Esophagus squamous epithelium (tissue), 4 donors: ENCODE measurements around the gene SRD5A3.

ENCODE experiments used
- POLR2A ChIP-seq, 4 donors: fragments of 450-650 bp; IDR thresholded peaks; one replicate each; pipeline ENCODE4 v1.6.1; 2017; ENCODE audit warnings: antibody characterized with exemption in 4 of 4, mild to moderate bottlenecking in 4 of 4, moderate library complexity in 3 of 4
- TF ChIP-seq, protein P1 (sequence below), 6 experiments: fragments of 450-650 bp in 4 of 6; fragments of 200-600 bp in 2 of 6; sonication (generic) in 2 of 6; IDR thresholded peaks; one replicate each; pipeline ENCODE4 v1.5.1; 2016 to 2019; ENCODE audit warnings: antibody characterized with exemption in 6 of 6, mild to moderate bottlenecking in 4 of 6, moderate library complexity in 4 of 6

DNA sequence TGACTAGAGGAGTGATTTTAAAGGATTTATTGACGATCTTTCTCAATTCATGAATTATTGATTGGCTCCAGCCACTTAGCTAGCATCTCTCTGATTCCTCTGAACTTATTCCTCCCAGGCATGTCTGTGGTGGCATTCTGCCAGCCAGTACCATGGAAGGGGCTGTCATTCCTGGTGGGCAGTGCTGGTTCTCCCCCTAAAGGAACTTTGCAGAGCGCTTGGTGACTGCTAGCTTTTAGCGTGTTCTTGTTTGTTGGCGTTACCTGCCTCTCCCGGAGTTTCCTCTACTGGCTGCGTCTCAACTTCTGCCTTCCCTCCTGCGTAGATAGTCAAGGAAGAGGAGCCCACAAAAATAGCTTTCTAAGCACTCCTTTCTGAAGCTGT lies 19.3 kb downstream of the SRD5A3 start:
- TF ChIP-seq, protein P1, sequence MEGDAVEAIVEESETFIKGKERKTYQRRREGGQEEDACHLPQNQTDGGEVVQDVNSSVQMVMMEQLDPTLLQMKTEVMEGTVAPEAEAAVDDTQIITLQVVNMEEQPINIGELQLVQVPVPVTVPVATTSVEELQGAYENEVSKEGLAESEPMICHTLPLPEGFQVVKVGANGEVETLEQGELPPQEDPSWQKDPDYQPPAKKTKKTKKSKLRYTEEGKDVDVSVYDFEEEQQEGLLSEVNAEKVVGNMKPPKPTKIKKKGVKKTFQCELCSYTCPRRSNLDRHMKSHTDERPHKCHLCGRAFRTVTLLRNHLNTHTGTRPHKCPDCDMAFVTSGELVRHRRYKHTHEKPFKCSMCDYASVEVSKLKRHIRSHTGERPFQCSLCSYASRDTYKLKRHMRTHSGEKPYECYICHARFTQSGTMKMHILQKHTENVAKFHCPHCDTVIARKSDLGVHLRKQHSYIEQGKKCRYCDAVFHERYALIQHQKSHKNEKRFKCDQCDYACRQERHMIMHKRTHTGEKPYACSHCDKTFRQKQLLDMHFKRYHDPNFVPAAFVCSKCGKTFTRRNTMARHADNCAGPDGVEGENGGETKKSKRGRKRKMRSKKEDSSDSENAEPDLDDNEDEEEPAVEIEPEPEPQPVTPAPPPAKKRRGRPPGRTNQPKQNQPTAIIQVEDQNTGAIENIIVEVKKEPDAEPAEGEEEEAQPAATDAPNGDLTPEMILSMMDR (IDR thresholded peaks at IDR 0.05), result no peak
- TF ChIP-seq POLR2A (IDR thresholded peaks at IDR 0.05), result no peak
